GM12878 (cell line): Measurements from ENCODE around the gene ANO2. TPM values are rescaled to one million over a fixed set of nuclear protein-coding genes. Genes with fewer than 3 reads are reported as not detected.

ENCODE experiments used
- ATAC-seq: fragments of 200-7000 bp; cut with Tn5 transposase; 3 replicates; pipeline ENCODE4 v1.9.1; 2020; ENCODE audit warnings: mild to moderate bottlenecking, moderate library complexity
- BruUV-seq: library from RNA; stranded (reverse); fragments of 400-500 nt; replicated peaks from 2 replicates; lab custom pipeline; 2021; lab: Mats Ljungman, UMichigan
- CTCF ChIA-PET: fragments of 300-600 bp; sonication (Branson Sonifier 250); formaldehyde crosslinking; extraction: SDS; loops from one replicate; lab custom pipeline; 2021; ENCODE audit warnings: inconsistent platforms; lab: Yijun Ruan, JAX
- POLR2A ChIA-PET: fragments of 350-600 bp; formaldehyde crosslinking; extraction: SDS; loops from one replicate; lab custom pipeline; 2021; ENCODE audit warnings: inconsistent platforms; lab: Charles Lee
- RAD21 ChIA-PET: fragments of 300-600 bp; sonication (Branson Sonifier 250); formaldehyde crosslinking; loops from one replicate; lab custom pipeline; 2023; ENCODE audit warnings: antibody characterized with exemption; ENCODE audit not compliant: unreplicated experiment; lab: Charles Lee
- SMC1A ChIA-PET: fragments of 300-600 bp; sonication (Branson Sonifier 250); formaldehyde crosslinking; loops from one replicate; lab custom pipeline; 2023; ENCODE audit not compliant: unreplicated experiment, uncharacterized antibody; lab: Charles Lee
- DNase-seq: peaks from one replicate; pipeline ENCODE4 v3.0.0-alpha.2; 2011; ENCODE audit warnings: low read depth, low spot score
- FAIRE-seq: peaks from 3 replicates; lab custom pipeline; 2011; peaks lifted over from hg19 to GRCh38; lab: Jason Lieb, UNC
- H2AFZ ChIP-seq: 2 replicates; pipeline ENCODE4 v1.6.0; 2011; ENCODE audit warnings: low read depth, low read length, control low read depth; ENCODE audit not compliant: control insufficient read depth
- H3K27ac ChIP-seq: 2 replicates; pipeline ENCODE4 v1.5.1; 2011; ENCODE audit warnings: control low read depth; ENCODE audit not compliant: control insufficient read depth, insufficient read depth
- H3K27me3 ChIP-seq, 2 experiments: replicated peaks in 1 of 2; 2 replicates each; pipeline versions ENCODE4 v1.6.0 to v1.6.1; 2011; ENCODE audit warnings: low read length in 1 of 2; ENCODE audit not compliant: control insufficient read depth in 2 of 2, insufficient read depth in 2 of 2
- H3K36me3 ChIP-seq, 2 experiments: 2 replicates each; pipeline ENCODE4 v1.5.1; 2011; ENCODE audit warnings: low read length in 1 of 2; ENCODE audit not compliant: control insufficient read depth in 2 of 2, insufficient read depth in 2 of 2
- H3K4me1 ChIP-seq: 2 replicates; pipeline ENCODE4 v1.6.1; 2011; ENCODE audit warnings: mild to moderate bottlenecking, low read length, moderate library complexity, mixed read lengths; ENCODE audit not compliant: control insufficient read depth, insufficient read depth
- H3K4me2 ChIP-seq: 2 replicates; pipeline ENCODE4 v1.6.0; 2011; ENCODE audit warnings: control low read depth; ENCODE audit not compliant: control insufficient read depth, insufficient read depth
- H3K4me3 ChIP-seq: fragments of 200-600 bp; sonication (generic); 2 replicates; pipeline ENCODE4 v1.5.1; 2016
- H3K79me2 ChIP-seq: 2 replicates; pipeline ENCODE4 v1.6.0; 2011; ENCODE audit warnings: low read length; ENCODE audit not compliant: control insufficient read depth, insufficient read depth
- H3K9ac ChIP-seq: 2 replicates; pipeline ENCODE4 v1.8.0; 2011; ENCODE audit warnings: low read length, control low read depth, mixed read lengths; ENCODE audit not compliant: control insufficient read depth, insufficient read depth
- H3K9me3 ChIP-seq: replicated peaks from 3 replicates; pipeline ENCODE4 v1.5.1; 2011; ENCODE audit warnings: mild to moderate bottlenecking, low read length; ENCODE audit not compliant: control insufficient read depth, insufficient read depth
- H4K20me1 ChIP-seq: 2 replicates; pipeline ENCODE4 v1.6.0; 2011; ENCODE audit not compliant: control insufficient read depth, insufficient read depth
- ATF7 ChIP-seq: fragments of 450-650 bp; IDR thresholded peaks from 2 replicates; pipeline ENCODE4 v1.6.1; 2016; ENCODE audit warnings: low read depth, mild to moderate bottlenecking
- CHD4 ChIP-seq: fragments of 200-600 bp; sonication (generic); IDR thresholded peaks from 2 replicates; pipeline ENCODE4 v1.6.1; 2016; ENCODE audit warnings: mild to moderate bottlenecking
- DPF2 ChIP-seq: fragments of 450-650 bp; IDR thresholded peaks from 2 replicates; pipeline ENCODE4 v1.6.1; 2017; ENCODE audit warnings: mild to moderate bottlenecking
- GATAD2B ChIP-seq: fragments of 450-650 bp; conservative IDR thresholded peaks from 2 replicates; pipeline ENCODE4 v1.6.1; 2017; ENCODE audit warnings: low read depth, mild to moderate bottlenecking, moderate library complexity
- HDAC6 ChIP-seq: fragments of 200-600 bp; sonication (generic); IDR thresholded peaks from one replicate; pipeline ENCODE4 v1.8.0; 2017; ENCODE audit warnings: antibody characterized with exemption; ENCODE audit not compliant: unreplicated experiment
- JUNB ChIP-seq: IDR thresholded peaks from 2 replicates; pipeline ENCODE4 v1.6.1; 2016; ENCODE audit warnings: antibody characterized with exemption, mild to moderate bottlenecking
- MTA3 ChIP-seq: IDR thresholded peaks from 2 replicates; pipeline ENCODE4 v1.6.1; 2012; ENCODE audit warnings: low read length, inconsistent platforms, borderline replicate concordance
- MYC ChIP-seq: IDR thresholded peaks from 2 replicates; pipeline ENCODE4 v1.6.1; 2011; ENCODE audit warnings: mild to moderate bottlenecking, low read length, moderate library complexity, inconsistent platforms; ENCODE audit not compliant: insufficient read depth, insufficient replicate concordance, insufficient read length, severe bottlenecking
- NFYB ChIP-seq: IDR thresholded peaks from 2 replicates; pipeline ENCODE4 v1.6.1; 2011; ENCODE audit warnings: low read depth, mild to moderate bottlenecking, low read length, improper control_type of control experiment, moderate library complexity; ENCODE audit not compliant: insufficient read depth
- PAX5 ChIP-seq: IDR thresholded peaks from 2 replicates; pipeline ENCODE4 v1.6.1; 2011; ENCODE audit warnings: low read depth, low read length, borderline replicate concordance
- RB1 ChIP-seq: fragments of 450-650 bp; formaldehyde crosslinking; IDR thresholded peaks from 2 replicates; pipeline ENCODE4 v1.6.1; 2017; ENCODE audit warnings: mild to moderate bottlenecking, borderline replicate concordance
- RCOR1 ChIP-seq: conservative IDR thresholded peaks from 2 replicates; pipeline ENCODE4 v1.6.1; 2012; ENCODE audit warnings: low read depth, low read length, improper control_type of control experiment
- RELA ChIP-seq: fragments of 450-650 bp; IDR thresholded peaks from 2 replicates; pipeline ENCODE4 v1.8.0; 2014; ENCODE audit warnings: borderline replicate concordance; ENCODE audit not compliant: partially characterized antibody
- SUZ12 ChIP-seq: fragments of 200-600 bp; sonication (generic); IDR thresholded peaks from one replicate; pipeline ENCODE4 v1.6.1; 2018; ENCODE audit warnings: antibody characterized with exemption, mild to moderate bottlenecking; ENCODE audit not compliant: unreplicated experiment
- WGBS: methylation state at CpG from one replicate; pipeline ENCODE4 v1.1.6; 2016; ENCODE audit warnings: low lambda C conversion rate; ENCODE audit not compliant: insufficient replicate concordance, insufficient coverage; ENCODE audit errors: missing lambda C conversion rate; 5-methylcytosine and 5-hydroxymethylcytosine counted together
- in situ Hi-C: fragments of 300-500 bp; cut with MboI; formaldehyde crosslinking; loops from 9 replicates; pipeline ENCODE4 v1.14.3; 2018; ENCODE audit warnings: mixed read lengths
- intact Hi-C: fragments of 100-400 bp; cut with micrococcal nuclease; formaldehyde crosslinking; loops from one replicate; pipeline ENCODE4 v1.14.2; 2022; ENCODE audit not compliant: unreplicated experiment
- polyA plus RNA-seq, 11 experiments: library from polyadenylated mRNA; depleted of rRNA in 4 of 11; unstranded in 6 of 11; stranded (reverse) in 5 of 11; fragments of >200 nt; fragmentation: Nextera tagmentation in 4 of 11; fragmentation: Illumina TruSeq in 1 of 11; extraction: Ambion mirVana in 4 of 11; extraction: Trizol in 1 of 11; gene quantifications; 1 replicate in 1 of 11; 2 replicates in 10 of 11; pipeline versions ENCODE4 v1.2.1 to v1.2.3, GENCODE V29; 2011 to 2016; ENCODE audit warnings: inconsistent platforms in 2 of 11, missing spikeins in 2 of 11, low read depth in 1 of 11
- total RNA-seq, 4 experiments: library from RNA; depleted of rRNA in 3 of 4; stranded (reverse); fragments of >200 nt in 3 of 4; fragmentation: Illumina TruSeq in 1 of 4; extraction: Trizol in 1 of 4; gene quantifications; 2 replicates each; pipeline versions ENCODE4 v1.2.1 to v1.2.3, GENCODE V29; 2013 to 2021
- TF ChIP-seq, protein P1 (sequence below), 3 experiments: IDR thresholded peaks in 2 of 3; conservative IDR thresholded peaks in 1 of 3; 2 replicates each; pipeline ENCODE4 v1.5.1; 2011; ENCODE audit warnings: low read depth in 3 of 3, low read length in 3 of 3, mild to moderate bottlenecking in 3 of 3, control low read depth in 2 of 3, moderate library complexity in 2 of 3, inconsistent platforms in 1 of 3, mixed read lengths in 1 of 3; ENCODE audit not compliant: control insufficient read depth in 2 of 3, insufficient read depth in 1 of 3; ENCODE audit errors: extremely low read depth in 1 of 3

The ANO2 gene
- total and polyA plus RNA-seq, 10 of the 15 experiments (the other 5 are each of a cell fraction or from before 2014, with no cell fraction given) = not detected

DNA sequence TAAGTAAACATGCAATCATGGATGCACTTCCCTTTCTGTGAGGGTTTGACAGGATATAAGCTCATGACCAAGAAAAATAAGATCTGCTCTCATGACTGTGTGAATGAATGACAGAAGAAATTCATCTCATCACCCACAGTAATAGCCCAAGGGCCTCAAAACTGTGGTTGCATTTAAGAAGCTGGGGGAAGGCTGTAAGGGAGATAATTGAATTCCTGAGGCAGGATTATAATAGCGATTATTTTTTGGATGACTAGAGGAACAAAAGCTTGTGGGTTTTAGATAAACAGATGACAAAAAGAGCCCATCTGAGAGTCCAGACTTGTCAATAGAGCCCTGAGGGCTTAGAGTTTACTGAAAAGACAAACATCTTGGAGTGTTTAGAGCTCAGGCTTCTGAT lies 352.0 kb downstream of the ANO2 start:
- intact Hi-C loops (no loop called here), in situ Hi-C loops (no loop called here)
- no peak overlapping the region for H2AFZ ChIP-seq
- H3K4me2 ChIP-seq = no peak overlapping the region
- H3K27ac ChIP-seq = no peak overlapping the region
- no peaks in the 10 kb centered on the region for H3K4me1 ChIP-seq
- H4K20me1 ChIP-seq = no peaks in the 10 kb centered on the region
- DNase-seq = no peak
- no peaks in the 10 kb centered on the region for H3K36me3 ChIP-seq
- no TSS peak for BruUV-seq
- H3K9ac ChIP-seq = no peak overlapping the region
- no peak for ATAC-seq
- H3K79me2 ChIP-seq = no peaks in the 10 kb centered on the region
- ChIA-PET SMC1A (no interaction called here), POLR2A (no interaction called here), CTCF (no interaction called here), RAD21 (no interaction called here)
- TF ChIP-seq ATF7 (no peak), SUZ12 (no peak), RELA (no peak), RB1 (no peak), JUNB (no peak), HDAC6 (no peak), DPF2 (no peak)
- no peaks in the 10 kb centered on the region for H3K27me3 ChIP-seq
- no peak overlapping the region for H3K4me3 ChIP-seq
- WGBS = 38% methylated on average over 1 of the region's 1 CpG
- H3K9me3 ChIP-seq = no peaks in the 10 kb centered on the region
- FAIRE-seq = no peak

DNA sequence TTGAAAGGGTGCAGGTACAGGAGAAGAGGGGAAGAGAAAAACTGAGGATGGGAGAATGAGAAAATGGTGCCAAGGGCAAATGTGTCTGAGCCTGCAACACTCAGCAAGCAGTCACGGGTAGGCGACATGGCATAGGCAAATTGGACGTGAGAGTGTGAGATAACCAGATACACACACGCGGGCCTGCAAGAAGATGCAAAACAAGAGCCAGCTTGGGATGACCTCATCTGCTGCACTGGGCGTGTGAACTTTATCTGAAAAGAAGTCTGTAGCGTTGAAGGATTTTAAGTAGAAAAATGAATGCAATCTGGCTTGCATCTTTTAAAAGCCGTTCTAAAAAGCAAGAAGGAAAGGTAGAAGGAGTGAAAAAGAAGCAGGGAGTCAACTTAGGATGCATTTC lies 352.7 kb downstream of the ANO2 start:
- intact Hi-C loops (no loop called here), in situ Hi-C loops (no loop called here)
- Histone ChIP-seq H3K27me3 (no peaks in the 10 kb centered on the region), H3K4me2 (no peak overlapping the region), H3K79me2 (no peaks in the 10 kb centered on the region), H2AFZ (no peak overlapping the region), H3K4me1 (no peaks in the 10 kb centered on the region), H3K9ac (no peak overlapping the region), H3K4me3 (no peak overlapping the region), H3K27ac (no peak overlapping the region), H4K20me1 (no peaks in the 10 kb centered on the region), H3K36me3 (no peaks in the 10 kb centered on the region), H3K9me3 (no peaks in the 10 kb centered on the region)
- CTCF ChIA-PET = no interaction called here
- no peak for ATAC-seq
- no peak for TF ChIP-seq RCOR1
- no peak for TF ChIP-seq GATAD2B
- TF ChIP-seq MYC = no peak
- TF ChIP-seq MTA3 = no peak
- TF ChIP-seq CHD4 = no peak
- TF ChIP-seq RB1 = no peak
- TF ChIP-seq PAX5 = no peak
- TF ChIP-seq, protein P1, sequence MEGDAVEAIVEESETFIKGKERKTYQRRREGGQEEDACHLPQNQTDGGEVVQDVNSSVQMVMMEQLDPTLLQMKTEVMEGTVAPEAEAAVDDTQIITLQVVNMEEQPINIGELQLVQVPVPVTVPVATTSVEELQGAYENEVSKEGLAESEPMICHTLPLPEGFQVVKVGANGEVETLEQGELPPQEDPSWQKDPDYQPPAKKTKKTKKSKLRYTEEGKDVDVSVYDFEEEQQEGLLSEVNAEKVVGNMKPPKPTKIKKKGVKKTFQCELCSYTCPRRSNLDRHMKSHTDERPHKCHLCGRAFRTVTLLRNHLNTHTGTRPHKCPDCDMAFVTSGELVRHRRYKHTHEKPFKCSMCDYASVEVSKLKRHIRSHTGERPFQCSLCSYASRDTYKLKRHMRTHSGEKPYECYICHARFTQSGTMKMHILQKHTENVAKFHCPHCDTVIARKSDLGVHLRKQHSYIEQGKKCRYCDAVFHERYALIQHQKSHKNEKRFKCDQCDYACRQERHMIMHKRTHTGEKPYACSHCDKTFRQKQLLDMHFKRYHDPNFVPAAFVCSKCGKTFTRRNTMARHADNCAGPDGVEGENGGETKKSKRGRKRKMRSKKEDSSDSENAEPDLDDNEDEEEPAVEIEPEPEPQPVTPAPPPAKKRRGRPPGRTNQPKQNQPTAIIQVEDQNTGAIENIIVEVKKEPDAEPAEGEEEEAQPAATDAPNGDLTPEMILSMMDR (IDR thresholded peaks at IDR 0.05 in 2 of 3, conservative IDR thresholded peaks at IDR 0.05 in 1 of 3; ENCODE audit: control insufficient read depth in 2 of 3, extremely low read depth in 1 of 3, insufficient read depth in 1 of 3, low read depth in 3 of 3, low read length in 3 of 3) = no peak
- no peak for TF ChIP-seq NFYB
- POLR2A ChIA-PET = no interaction called here
- DNase-seq = no peak
- SMC1A ChIA-PET = no interaction called here
- RAD21 ChIA-PET = no interaction called here
- whole genome bisulfite sequencing = 48% methylated on average over 8 of the region's 8 CpGs
- FAIRE-seq = no peak
- no TSS peak for BruUV-seq
